Body of pancreas (tissue), 4 donors: ENCODE results near the gene DLG2.

Experiments
- POLR2A ChIP-seq, 3 donors: fragments of 450-650 bp; IDR thresholded peaks; one replicate each; pipeline ENCODE4 v1.6.1; 2016; ENCODE audit warnings: antibody characterized with exemption in 3 of 3, mild to moderate bottlenecking in 2 of 3
- TF ChIP-seq, protein P1 (sequence below), 7 experiments: fragments of 450-650 bp in 4 of 7; fragments of 200-600 bp in 3 of 7; sonication (generic) in 3 of 7; IDR thresholded peaks; one replicate each; pipeline ENCODE4 v1.5.1; 2016 to 2019; ENCODE audit warnings: antibody characterized with exemption in 7 of 7

- TF ChIP-seq, protein P1, sequence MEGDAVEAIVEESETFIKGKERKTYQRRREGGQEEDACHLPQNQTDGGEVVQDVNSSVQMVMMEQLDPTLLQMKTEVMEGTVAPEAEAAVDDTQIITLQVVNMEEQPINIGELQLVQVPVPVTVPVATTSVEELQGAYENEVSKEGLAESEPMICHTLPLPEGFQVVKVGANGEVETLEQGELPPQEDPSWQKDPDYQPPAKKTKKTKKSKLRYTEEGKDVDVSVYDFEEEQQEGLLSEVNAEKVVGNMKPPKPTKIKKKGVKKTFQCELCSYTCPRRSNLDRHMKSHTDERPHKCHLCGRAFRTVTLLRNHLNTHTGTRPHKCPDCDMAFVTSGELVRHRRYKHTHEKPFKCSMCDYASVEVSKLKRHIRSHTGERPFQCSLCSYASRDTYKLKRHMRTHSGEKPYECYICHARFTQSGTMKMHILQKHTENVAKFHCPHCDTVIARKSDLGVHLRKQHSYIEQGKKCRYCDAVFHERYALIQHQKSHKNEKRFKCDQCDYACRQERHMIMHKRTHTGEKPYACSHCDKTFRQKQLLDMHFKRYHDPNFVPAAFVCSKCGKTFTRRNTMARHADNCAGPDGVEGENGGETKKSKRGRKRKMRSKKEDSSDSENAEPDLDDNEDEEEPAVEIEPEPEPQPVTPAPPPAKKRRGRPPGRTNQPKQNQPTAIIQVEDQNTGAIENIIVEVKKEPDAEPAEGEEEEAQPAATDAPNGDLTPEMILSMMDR (IDR thresholded peaks at IDR 0.05): no peak
- TF ChIP-seq POLR2A (IDR thresholded peaks at IDR 0.05): no peak
These were observed 1771.9 kb downstream of the DLG2 start for GRCh38 chr11:83855237-83855636.
